ENCODE measurements around the gene ZFAND3. TPM values are rescaled to one million over a fixed set of nuclear protein-coding genes. Genes with fewer than 3 reads are reported as not detected.

ZFAND3 gene
- polyA plus RNA-seq, 3 donors, result 11.5 to 21.1 (median 11.7) TPM

DNA sequence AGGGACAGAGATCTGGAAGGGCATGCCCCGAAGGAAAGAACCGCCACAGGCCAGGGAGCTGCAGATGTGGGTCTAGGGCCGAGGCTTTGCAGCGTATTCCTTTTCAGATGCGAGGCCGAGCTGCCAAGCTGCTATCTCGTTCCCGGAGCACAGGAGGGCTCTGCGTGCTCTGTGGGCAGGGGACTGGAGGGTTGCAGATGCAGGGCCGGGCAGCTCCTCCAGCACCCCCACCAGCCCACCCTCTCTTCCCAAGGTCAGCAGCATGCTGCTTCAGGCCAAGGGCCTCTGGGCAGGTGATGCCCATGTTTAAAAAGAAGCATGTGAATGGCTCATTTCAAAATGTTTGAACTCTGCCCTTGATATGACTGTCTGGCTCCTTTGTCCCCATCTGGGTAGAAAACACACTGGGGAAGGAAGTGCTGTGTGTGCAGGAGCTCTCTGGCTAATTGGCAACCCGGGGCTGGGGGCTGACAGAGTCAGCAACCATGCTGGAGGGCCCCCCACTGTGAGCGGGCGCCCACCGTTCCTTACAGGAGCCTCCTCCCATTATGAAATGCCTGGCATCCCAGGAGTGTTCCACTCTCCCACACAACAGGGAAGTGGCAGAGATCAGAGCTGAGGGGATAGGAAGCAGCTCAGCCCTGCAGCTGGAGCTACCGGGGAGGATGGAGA lies 353.3 kb downstream of the ZFAND3 start:
- Histone ChIP-seq H3K79me2 (ENCODE audit: insufficient read depth, low read length) (no peaks in the 10 kb centered on the region), H3K4me1 (ENCODE audit: control insufficient read depth in 1 of 2, insufficient read depth in 2 of 2, low read length in 2 of 2) (no peaks in the 10 kb centered on the region), H2AFZ (ENCODE audit: insufficient read depth, low read depth, low read length, poor library complexity, severe bottlenecking) (no peak overlapping the region), H3K9me3 (replicated peaks in 1 of 2; ENCODE audit: control insufficient read depth in 1 of 2, insufficient read depth in 1 of 2, low read length in 2 of 2) (no peaks in the 10 kb centered on the region), H3K27me3 (ENCODE audit: control insufficient read depth in 2 of 2, insufficient read depth in 2 of 2, low read length in 2 of 2) (no peaks in the 10 kb centered on the region), H4K20me1 (ENCODE audit: insufficient read depth, low read length) (no peaks in the 10 kb centered on the region), H3K9ac (ENCODE audit: insufficient read depth, low read length, poor library complexity, severe bottlenecking) (no peak overlapping the region), H3K4me3 (replicated peaks in 1 of 3; ENCODE audit: low read depth in 2 of 3, low read length in 3 of 3) (no peak overlapping the region), H3K27ac (ENCODE audit: low read depth in 1 of 2, low read length in 2 of 2) (no peak overlapping the region), H3K36me3 (replicated peaks in 1 of 2; ENCODE audit: control insufficient read depth in 1 of 2, insufficient read depth in 2 of 2, low read length in 2 of 2) (no peaks in the 10 kb centered on the region), H3K4me2 (replicated peaks; ENCODE audit: extremely low read depth, low read length, poor library complexity, severe bottlenecking) (no peak overlapping the region)
- Mint-ChIP-seq H3K9me3 (no peaks in the 10 kb centered on the region), H3K4me3 (no peak overlapping the region), H3K27ac (no peak overlapping the region), H3K36me3 (peaks cover 12 to 22% of the 10 kb centered on the region in 2 donors), H3K27me3 (ENCODE audit: low read depth in 3 of 3) (peaks cover 0 to 6% (median 3%) of the 10 kb centered on the region in 3 donors), H3K4me1 (no peaks in the 10 kb centered on the region)
- intact Hi-C loops (cut with micrococcal nuclease), result no loop called here
- 78% methylated on average over 6 of the region's 15 CpGs for WGBS (ENCODE audit: insufficient coverage)
- TF ChIP-seq, protein P1, sequence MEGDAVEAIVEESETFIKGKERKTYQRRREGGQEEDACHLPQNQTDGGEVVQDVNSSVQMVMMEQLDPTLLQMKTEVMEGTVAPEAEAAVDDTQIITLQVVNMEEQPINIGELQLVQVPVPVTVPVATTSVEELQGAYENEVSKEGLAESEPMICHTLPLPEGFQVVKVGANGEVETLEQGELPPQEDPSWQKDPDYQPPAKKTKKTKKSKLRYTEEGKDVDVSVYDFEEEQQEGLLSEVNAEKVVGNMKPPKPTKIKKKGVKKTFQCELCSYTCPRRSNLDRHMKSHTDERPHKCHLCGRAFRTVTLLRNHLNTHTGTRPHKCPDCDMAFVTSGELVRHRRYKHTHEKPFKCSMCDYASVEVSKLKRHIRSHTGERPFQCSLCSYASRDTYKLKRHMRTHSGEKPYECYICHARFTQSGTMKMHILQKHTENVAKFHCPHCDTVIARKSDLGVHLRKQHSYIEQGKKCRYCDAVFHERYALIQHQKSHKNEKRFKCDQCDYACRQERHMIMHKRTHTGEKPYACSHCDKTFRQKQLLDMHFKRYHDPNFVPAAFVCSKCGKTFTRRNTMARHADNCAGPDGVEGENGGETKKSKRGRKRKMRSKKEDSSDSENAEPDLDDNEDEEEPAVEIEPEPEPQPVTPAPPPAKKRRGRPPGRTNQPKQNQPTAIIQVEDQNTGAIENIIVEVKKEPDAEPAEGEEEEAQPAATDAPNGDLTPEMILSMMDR (IDR thresholded peaks at IDR 0.05), result no peak
- no peak for DNase-seq

DNA sequence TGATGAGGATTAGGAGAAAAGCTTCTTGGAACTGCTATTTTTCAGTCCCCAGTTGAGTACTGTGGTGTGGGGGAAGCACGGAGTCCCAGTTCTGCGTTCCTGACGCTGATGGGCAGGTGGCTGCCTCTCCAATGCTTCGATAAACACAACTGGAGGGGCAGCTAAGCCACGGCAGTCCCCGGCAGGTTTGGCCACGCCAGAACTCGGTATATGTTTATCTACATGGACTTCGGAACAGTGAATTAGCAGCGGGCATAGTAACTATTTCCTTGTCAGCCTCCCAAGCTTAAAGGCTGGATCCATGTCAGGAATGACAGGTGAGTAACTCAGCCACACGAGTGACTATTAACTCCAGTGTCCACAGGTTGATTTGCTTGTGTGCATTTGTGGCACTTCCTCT lies 354.4 kb downstream of the ZFAND3 start:
- Histone ChIP-seq H3K27ac (ENCODE audit: low read depth in 1 of 2, low read length in 2 of 2) (no peak overlapping the region), H2AFZ (ENCODE audit: insufficient read depth, low read depth, low read length, poor library complexity, severe bottlenecking) (no peak overlapping the region), H3K4me1 (ENCODE audit: control insufficient read depth in 1 of 2, insufficient read depth in 2 of 2, low read length in 2 of 2) (no peaks in the 10 kb centered on the region), H3K4me2 (replicated peaks; ENCODE audit: extremely low read depth, low read length, poor library complexity, severe bottlenecking) (no peak overlapping the region), H3K4me3 (replicated peaks in 1 of 3; ENCODE audit: low read depth in 2 of 3, low read length in 3 of 3) (no peak overlapping the region), H3K9me3 (replicated peaks in 1 of 2; ENCODE audit: control insufficient read depth in 1 of 2, insufficient read depth in 1 of 2, low read length in 2 of 2) (no peaks in the 10 kb centered on the region), H3K36me3 (replicated peaks in 1 of 2; ENCODE audit: control insufficient read depth in 1 of 2, insufficient read depth in 2 of 2, low read length in 2 of 2) (no peaks in the 10 kb centered on the region), H4K20me1 (ENCODE audit: insufficient read depth, low read length) (no peaks in the 10 kb centered on the region), H3K9ac (ENCODE audit: insufficient read depth, low read length, poor library complexity, severe bottlenecking) (no peak overlapping the region), H3K79me2 (ENCODE audit: insufficient read depth, low read length) (no peaks in the 10 kb centered on the region), H3K27me3 (ENCODE audit: control insufficient read depth in 2 of 2, insufficient read depth in 2 of 2, low read length in 2 of 2) (no peaks in the 10 kb centered on the region)
- H3K36me3 Mint-ChIP-seq, result peaks cover 12 to 22% of the 10 kb centered on the region in 2 donors
- no peak overlapping the region for H3K27ac Mint-ChIP-seq
- no peak overlapping the region for H3K4me3 Mint-ChIP-seq
- intact Hi-C loops (cut with micrococcal nuclease), result no loop called here
- no peak for DNase-seq
- H3K27me3 Mint-ChIP-seq (ENCODE audit: low read depth in 3 of 3), result peaks cover 0 to 6% (median 3%) of the 10 kb centered on the region in 3 donors
- TF ChIP-seq, protein P1 (IDR thresholded peaks at IDR 0.05), result no peak
- H3K4me1 Mint-ChIP-seq, result no peaks in the 10 kb centered on the region
- H3K9me3 Mint-ChIP-seq, result no peaks in the 10 kb centered on the region
- WGBS (ENCODE audit: insufficient coverage), result 99% methylated on average over 11 of the region's 11 CpGs

Measured in CD14-positive monocyte (primary cell).